K562 (cell line): ENCODE measurements around the gene BRINP1.

Source experiments
- CTCF ChIP-seq, 3 experiments: IDR thresholded peaks in 2 of 3; conservative IDR thresholded peaks in 1 of 3; 2 replicates each; pipeline ENCODE4 v1.5.1; 2011 to 2012; ENCODE audit warnings: low read length in 3 of 3, mild to moderate bottlenecking in 3 of 3, control low read depth in 2 of 3, improper control_type of control experiment in 1 of 3, inconsistent platforms in 1 of 3, low read depth in 1 of 3, mixed read lengths in 1 of 3, moderate library complexity in 1 of 3; ENCODE audit not compliant: insufficient read depth in 2 of 3
- DMBX1 ChIP-seq: fragments of 250-450 bp; sonication (Bioruptor Pico); IDR thresholded peaks from 2 replicates; pipeline ENCODE4 v1.8.0; 2022; ENCODE audit warnings: inconsistent platforms, mild to moderate bottlenecking, moderate library complexity, borderline replicate concordance
- HCFC1 ChIP-seq: IDR thresholded peaks from 2 replicates; pipeline ENCODE4 v1.6.1; 2012; ENCODE audit warnings: low read depth, low read length, improper control_type of control experiment
- HNRNPL ChIP-seq: fragments of 200-400 bp; formaldehyde crosslinking; IDR thresholded peaks from 2 replicates; pipeline ENCODE4 v1.6.1; 2017; ENCODE audit warnings: low read depth, mild to moderate bottlenecking, low read length
- JUNB ChIP-seq: fragments of 450-650 bp; formaldehyde crosslinking; conservative IDR thresholded peaks from 2 replicates; pipeline ENCODE4 v1.4.0; 2020; ENCODE audit warnings: mild to moderate bottlenecking
- MTF1 ChIP-seq: fragments of 250-450 bp; sonication (Bioruptor Pico); IDR thresholded peaks from 2 replicates; pipeline ENCODE4 v1.9.0; 2021; ENCODE audit warnings: moderate library complexity, mild to moderate bottlenecking, inconsistent platforms, borderline replicate concordance
- NELFE ChIP-seq: IDR thresholded peaks from 2 replicates; pipeline ENCODE4 v1.6.1; 2011; ENCODE audit warnings: mild to moderate bottlenecking; ENCODE audit not compliant: insufficient read depth, insufficient read length
- POLR2AphosphoS5 ChIP-seq: IDR thresholded peaks from 2 replicates; pipeline ENCODE4 v1.6.1; 2011; ENCODE audit warnings: mild to moderate bottlenecking, low read depth, low read length, moderate library complexity; ENCODE audit not compliant: control insufficient read depth, insufficient read depth
- SIN3A ChIP-seq, 2 experiments: fragments of 150-350 bp in 1 of 2; IDR thresholded peaks; 2 replicates each; pipeline ENCODE4 v1.6.1; 2011 to 2016; ENCODE audit warnings: borderline replicate concordance in 2 of 2, low read depth in 2 of 2, low read length in 2 of 2, mild to moderate bottlenecking in 2 of 2, moderate library complexity in 2 of 2; ENCODE audit not compliant: control insufficient read depth in 1 of 2
- ZNF175 ChIP-seq: fragments of 200-800 bp; sonication (Bioruptor generic); IDR thresholded peaks from 2 replicates; pipeline ENCODE4 v1.6.1; 2016; ENCODE audit warnings: low read depth, mild to moderate bottlenecking, missing genetic modification characterization, missing compliant biosample characterization
- ZSCAN32 ChIP-seq: fragments of 450-650 bp; formaldehyde crosslinking; IDR thresholded peaks from 2 replicates; pipeline ENCODE4 v1.4.0; 2020; ENCODE audit warnings: mild to moderate bottlenecking, moderate library complexity

- no peak for TF ChIP-seq ZSCAN32 (CRISPR knock-in tag)
- no peak for TF ChIP-seq NELFE
- TF ChIP-seq CTCF (IDR thresholded peaks at IDR 0.05 in 2 of 3, conservative IDR thresholded peaks at IDR 0.05 in 1 of 3; ENCODE audit: insufficient read depth in 2 of 3, low read depth in 1 of 3, low read length in 3 of 3), result no peak
- TF ChIP-seq MTF1 (CRISPR knock-in tag), result no peak
- no peak for TF ChIP-seq ZNF175 (CRISPR knock-in tag)
- TF ChIP-seq SIN3A (IDR thresholded peaks at IDR 0.05; ENCODE audit: borderline replicate concordance in 2 of 2, control insufficient read depth in 1 of 2, low read depth in 2 of 2, low read length in 2 of 2), result no peak
- no peak for TF ChIP-seq JUNB (CRISPR knock-in tag)
- TF ChIP-seq HNRNPL, result no peak
- no peak for TF ChIP-seq HCFC1
- TF ChIP-seq DMBX1 (CRISPR knock-in tag), result no peak
- no peak for TF ChIP-seq POLR2AphosphoS5
These were observed 66.1 kb downstream of the BRINP1 start for GRCh38 chr9:119302988-119303698.
